Measurements from ENCODE around the gene BEST4. TPM values are rescaled to one million over a fixed set of nuclear protein-coding genes. Genes with fewer than 3 reads are reported as not detected.

The BEST4 gene
- total RNA-seq, 3 donors from 2014 or later, result 35.1 to 179 (median 94.0) TPM

- DNase-seq, result peak; percentile 71 to 87 (median 77)
- intact Hi-C loops (cut with DNase I, micrococcal nuclease), result no loop called here
- H3K4me1 ChIP-seq (ENCODE audit: low read depth), result peaks cover 45% of the 10 kb centered on the region
- TF ChIP-seq CTCF (IDR thresholded peaks at IDR 0.05), result no peak
- H3K4me3 ChIP-seq, result no peak overlapping the region
- no peaks in the 10 kb centered on the region for H3K36me3 ChIP-seq (ENCODE audit: low read depth)
- peak; percentile 19 for ATAC-seq
- no peaks in the 10 kb centered on the region for H3K9me3 ChIP-seq
These were observed 21.3 kb upstream of the BEST4 start for GRCh38 chr1:44808938-44809917.

DNA sequence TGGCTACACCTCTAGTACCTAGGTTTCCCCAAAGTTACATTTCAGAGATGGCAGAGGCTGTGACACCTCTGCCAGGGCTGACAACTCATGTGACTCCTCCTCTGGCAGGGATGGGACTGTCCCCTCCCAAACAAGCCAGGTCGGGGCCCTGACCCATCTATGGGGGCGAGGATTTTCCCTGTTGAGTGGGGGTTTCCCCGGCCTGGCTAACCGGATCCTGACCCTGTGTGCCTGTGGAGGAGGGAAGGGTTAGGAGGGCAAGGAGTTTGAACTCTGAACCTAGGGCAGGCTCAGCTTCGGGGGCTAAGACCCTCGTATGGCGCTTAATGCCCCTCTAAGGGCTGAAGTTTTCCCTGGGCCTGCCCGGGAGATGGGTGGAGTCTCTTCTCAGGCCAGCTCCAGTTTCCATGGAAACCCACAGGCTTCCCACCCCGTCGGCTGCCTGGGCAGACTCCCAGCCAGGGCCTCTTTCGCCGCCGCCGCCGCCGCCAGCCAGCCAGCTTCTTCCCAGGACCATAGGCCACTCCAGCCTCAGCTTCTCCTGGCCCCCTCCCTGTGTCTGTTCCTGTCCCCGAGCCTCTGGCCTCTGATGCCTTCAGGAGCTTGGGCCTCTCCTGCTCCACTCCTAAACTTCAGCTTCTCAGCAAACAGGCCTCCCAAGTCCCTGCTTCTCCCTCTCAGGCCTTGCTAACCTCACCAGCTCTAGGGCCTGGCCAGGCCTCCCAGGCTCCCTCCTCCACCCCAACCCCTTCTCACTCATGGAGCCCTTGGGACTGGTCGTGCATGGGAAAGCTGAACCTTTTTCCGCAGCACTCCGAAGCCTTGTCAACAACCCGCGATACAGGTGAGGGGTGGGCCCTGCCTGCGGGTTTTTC, 20.3 kb upstream of the BEST4 start, which contains the start of gene BTBD19:
Gene BTBD19, plus strand, starts transcription at position 461 of the 875 bp plus-strand sequence. Its CDS starts 298 bp downstream, at position 759.
- Histone ChIP-seq H3K4me3 (no peak within 1 kb of the TSS), H3K36me3 (ENCODE audit: low read depth) (no peaks in the 10 kb centered on the region), H3K9me3 (no peaks in the 10 kb centered on the region), H3K4me1 (ENCODE audit: low read depth) (peaks cover 45% of the 10 kb centered on the region)
- DNase-seq, result peak; percentile 61 to 83 (median 76)
- intact Hi-C loops (cut with DNase I, micrococcal nuclease), result no loop called here
- ATAC-seq, result peak; percentile 3
- TF ChIP-seq CTCF (IDR thresholded peaks at IDR 0.05), result no peak

DNA sequence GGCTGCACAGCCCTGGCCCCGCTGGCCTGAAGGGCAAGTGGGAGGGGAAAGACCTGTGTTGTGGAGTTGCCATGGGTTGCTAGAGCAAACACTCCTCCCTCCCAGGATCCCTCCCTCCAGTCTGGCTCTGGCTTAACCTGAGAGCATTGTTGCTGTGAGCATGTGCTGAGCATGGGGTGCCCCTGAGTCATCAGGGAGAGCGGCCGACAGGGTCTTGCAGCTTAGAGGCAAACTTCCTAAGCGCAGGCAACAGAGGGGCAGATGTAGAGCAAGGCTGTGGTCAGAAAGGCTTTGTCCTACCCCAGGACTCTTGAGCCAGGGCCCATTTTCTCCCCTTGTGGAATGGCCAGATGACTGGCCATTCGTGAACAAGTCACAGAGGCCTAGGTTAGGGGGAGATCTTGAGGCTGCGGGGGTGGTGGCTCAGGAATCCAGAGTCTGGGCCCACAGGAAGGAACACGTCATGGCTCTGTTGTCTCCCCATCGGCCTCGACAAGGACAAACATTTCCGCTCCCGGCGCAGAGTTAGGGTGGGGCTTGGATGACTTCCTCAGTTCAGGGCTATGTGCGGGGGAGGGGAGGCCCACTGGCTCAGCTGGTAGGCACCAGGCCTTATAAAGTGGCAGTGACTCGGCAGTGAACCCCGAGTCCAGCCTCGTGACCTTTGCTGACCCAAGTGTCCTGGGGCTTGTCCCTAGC, 19.5 kb upstream of the BEST4 start:
- ATAC-seq, result peak; percentile 86
- Histone ChIP-seq H3K4me3 (no peak overlapping the region), H3K9me3 (no peaks in the 10 kb centered on the region), H3K36me3 (ENCODE audit: low read depth) (no peaks in the 10 kb centered on the region), H3K4me1 (ENCODE audit: low read depth) (peaks cover 45% of the 10 kb centered on the region)
- peak; percentile 9 for TF ChIP-seq CTCF (IDR thresholded peaks at IDR 0.05)
- peak; percentile 96 to 99 (median 98) for DNase-seq
- intact Hi-C loops (cut with DNase I, micrococcal nuclease), result no loop called here

- Histone ChIP-seq H3K4me3 (no peak within 1 kb of the TSS), H3K36me3 (ENCODE audit: low read depth) (no peaks in the 10 kb centered on the region), H3K9me3 (no peaks in the 10 kb centered on the region), H3K4me1 (ENCODE audit: low read depth) (peaks cover 45% of the 10 kb centered on the region)
- ATAC-seq (no peak), DNase-seq (peak in 1 of 3 donors; percentile 48)
- TF ChIP-seq CTCF (IDR thresholded peaks at IDR 0.05), result no peak
- intact Hi-C loops (cut with DNase I, micrococcal nuclease), result no loop called here
These were observed 18.9 kb upstream of the BEST4 start, which contains the start of gene DYNLT4 for GRCh38 chr1:44806704-44807363. TSS of gene DYNLT4 (minus strand) at chr1:44807351. CDS start at chr1:44806668, 683 bp downstream.
